Karpas-422 (cell line): Measurements from ENCODE around the gene RAB13. TPM values are rescaled to one million over a fixed set of nuclear protein-coding genes. Genes with fewer than 3 reads are reported as not detected.

Experiments used
- small RNA-seq: library from RNA; depleted of rRNA; stranded (forward); fragments of <200 nt; gene quantifications from one replicate; pipeline ENCODE3, GENCODE V24; 2014
- total RNA-seq: library from RNA; depleted of rRNA; stranded (reverse); fragments of >200 nt; shearing (Covaris generic); gene quantifications from 2 replicates; pipeline ENCODE4 v1.2.3, GENCODE V29; 2014; ENCODE audit warnings: low replicate concordance; rRNA removed

RAB13 gene
- total RNA-seq, 1 experiment from 2014 or later, result 5.8 TPM

Small RNA genes within 50 kb of the gene (small RNA-seq; reads per million reads assigned to genes)
- not detected for gene MIR6737

Other genes with a start within 250 kb of the RAB13 start
- gene SLC27A3, start 210.9 kb downstream of the RAB13 start, total RNA-seq, result 4.4 and 18.1 TPM in 2 replicates
- 12.0 and 21.8 TPM in 2 replicates for gene GATAD2B, start 63.4 kb downstream of the RAB13 start, total RNA-seq
- 39.6 and 65.2 TPM in 2 replicates for gene DENND4B, start 39.6 kb downstream of the RAB13 start, total RNA-seq
- gene CRTC2, start 27.7 kb downstream of the RAB13 start, total RNA-seq, result 27.9 and 28.3 TPM in 2 replicates
- gene SLC39A1, start 22.8 kb downstream of the RAB13 start, total RNA-seq, result 27.1 and 59.5 TPM in 2 replicates
- gene CREB3L4, start 18.4 kb downstream of the RAB13 start, total RNA-seq, result 22.2 and 44.0 TPM in 2 replicates
- 314 and 343 TPM in 2 replicates for gene JTB, start 8.7 kb downstream of the RAB13 start, total RNA-seq
- 5,228 and 8,421 TPM in 2 replicates for gene RPS27, start 4.4 kb upstream of the RAB13 start, total RNA-seq
- gene NUP210L, start 168.7 kb upstream of the RAB13 start, total RNA-seq, result not detected in 2 replicates
- 257 and 258 TPM in 2 replicates for gene TPM3, start 205.8 kb upstream of the RAB13 start, total RNA-seq
- not detected in 2 replicates for gene CFAP141, start 220.0 kb upstream of the RAB13 start, total RNA-seq
- gene UBAP2L, start 234.6 kb upstream of the RAB13 start, total RNA-seq, result 58.6 and 119 TPM in 2 replicates